ENCODE data around the gene CBX8.

The CBX8 gene

GRCh38 chr17:79804856-79805696, 8.2 kb upstream of the CBX8 start:
- no peak for DNase-seq (ENCODE audit: low spot score)

- no peak for DNase-seq (ENCODE audit: low spot score)
Measured at GRCh38 chr17:79803997-79804855, 7.3 kb upstream of the CBX8 start.

GRCh38 chr17:79803421-79803996, 6.6 kb upstream of the CBX8 start:
- no peak for DNase-seq (ENCODE audit: low spot score)

- no peak for DNase-seq (ENCODE audit: low spot score)
Measured at GRCh38 chr17:79802736-79803420, 6.0 kb upstream of the CBX8 start.

GRCh38 chr17:79802039-79802735, 5.3 kb upstream of the CBX8 start:
- no peak for DNase-seq (ENCODE audit: low spot score)

- no peak for DNase-seq (ENCODE audit: low spot score)
Measured at GRCh38 chr17:79801156-79802038, 4.5 kb upstream of the CBX8 start.

GRCh38 chr17:79800325-79801155, 3.7 kb upstream of the CBX8 start:
- peak; percentile 54 for DNase-seq (ENCODE audit: low spot score)

GRCh38 chr17:79799538-79800324, 2.9 kb upstream of the CBX8 start:
- DNase-seq (ENCODE audit: low spot score), result no peak

GRCh38 chr17:79799174-79799537, 2.3 kb upstream of the CBX8 start:
- no peak for DNase-seq (ENCODE audit: low spot score)

GRCh38 chr17:79798299-79799173, 1.7 kb upstream of the CBX8 start:
- DNase-seq (ENCODE audit: low spot score), result peak; percentile 50

- DNase-seq (ENCODE audit: low spot score), result peak; percentile 49
Measured at GRCh38 chr17:79797492-79798298, 818 bp upstream of the CBX8 start.

- DNase-seq (ENCODE audit: low spot score), result no peak
Measured at GRCh38 chr17:79796444-79796762, 474 bp downstream of the CBX8 start.

GRCh38 chr17:79795795-79796443, 958 bp downstream of the CBX8 start:
- no peak for DNase-seq (ENCODE audit: low spot score)

GRCh38 chr17:79794659-79795511, 2.0 kb downstream of the CBX8 start:
- DNase-seq (ENCODE audit: low spot score), result no peak

- peak; percentile 88 for DNase-seq (ENCODE audit: low spot score)
Measured at GRCh38 chr17:79793924-79794304, 3.0 kb downstream of the CBX8 start.
